Liver (tissue), 9 donors: ENCODE data around the gene CDK5RAP3. TPM values are rescaled to one million over a fixed set of nuclear protein-coding genes. Genes with fewer than 3 reads are reported as not detected.
A peak's percentile ranks its signal among the peaks of the same experiment; 100 is the strongest.

Experiments used
- DNase-seq: peaks from one replicate; pipeline ENCODE4 v3.0.0-alpha.2; 2017; ENCODE audit warnings: low spot score
- H3K27ac ChIP-seq, 2 donors: one replicate each; pipeline ENCODE4 v1.7.0; 2013; ENCODE audit warnings: inconsistent platforms in 2 of 2, low read length in 2 of 2, control low read depth in 1 of 2, low read depth in 1 of 2, mild to moderate bottlenecking in 1 of 2
- H3K27me3 ChIP-seq, 4 donors: one replicate each; pipeline versions ENCODE4 v1.6.1 to v1.7.0; 2013; ENCODE audit warnings: low read length in 3 of 4, inconsistent platforms in 1 of 4, mild to moderate bottlenecking in 1 of 4, moderate library complexity in 1 of 4; ENCODE audit not compliant: control insufficient read depth in 4 of 4, insufficient read depth in 4 of 4
- H3K36me3 ChIP-seq, 4 donors: one replicate each; pipeline versions ENCODE4 v1.6.1 to v1.7.0; 2013; ENCODE audit warnings: low read length in 3 of 4, mild to moderate bottlenecking in 3 of 4, low read depth in 1 of 4, moderate library complexity in 1 of 4; ENCODE audit not compliant: control insufficient read depth in 4 of 4, insufficient read depth in 3 of 4
- H3K4me1 ChIP-seq, 4 donors: one replicate each; pipeline versions ENCODE4 v1.6.1 to v1.7.0; 2013; ENCODE audit warnings: low read length in 3 of 4, mild to moderate bottlenecking in 3 of 4, moderate library complexity in 1 of 4; ENCODE audit not compliant: control insufficient read depth in 4 of 4, insufficient read depth in 4 of 4
- H3K4me3 ChIP-seq, 3 donors: one replicate each; pipeline versions ENCODE4 v1.6.1 to v1.7.0; 2013; ENCODE audit warnings: low read length in 3 of 3, control low read depth in 1 of 3, low read depth in 1 of 3, mild to moderate bottlenecking in 1 of 3
- H3K9ac ChIP-seq, 2 donors: one replicate each; pipeline ENCODE4 v1.7.0; 2013; ENCODE audit warnings: low read length in 2 of 2, mild to moderate bottlenecking in 2 of 2, moderate library complexity in 2 of 2, control low read depth in 1 of 2, low read depth in 1 of 2
- H3K9me3 ChIP-seq, 4 donors: one replicate each; pipeline versions ENCODE4 v1.6.1 to v1.7.0; 2013; ENCODE audit warnings: low read length in 3 of 4; ENCODE audit not compliant: control insufficient read depth in 4 of 4
- CTCF ChIP-seq: fragments of 150-350 bp; IDR thresholded peaks from 2 replicates; pipeline ENCODE4 v1.5.1; 2017; ENCODE audit warnings: improper control_type of control experiment, low read depth, low read length; ENCODE audit not compliant: missing input control
- FOXA1 ChIP-seq: IDR thresholded peaks from 2 replicates; pipeline ENCODE4 v1.6.1; 2016; ENCODE audit warnings: antibody characterized with exemption
- GABPA ChIP-seq, 2 donors: IDR thresholded peaks in 1 of 2; conservative IDR thresholded peaks in 1 of 2; 2 replicates each; pipeline ENCODE4 v1.6.1; 2016; ENCODE audit warnings: antibody characterized with exemption in 2 of 2, mild to moderate bottlenecking in 1 of 2, moderate library complexity in 1 of 2
- HNF4A ChIP-seq, 2 donors: conservative IDR thresholded peaks; 2 replicates each; pipeline ENCODE4 v1.6.1; 2016; ENCODE audit warnings: antibody characterized with exemption in 2 of 2, mild to moderate bottlenecking in 2 of 2
- HNF4G ChIP-seq: IDR thresholded peaks from 2 replicates; pipeline ENCODE4 v1.6.1; 2016; ENCODE audit warnings: antibody characterized with exemption
- NR2F2 ChIP-seq: IDR thresholded peaks from 2 replicates; pipeline ENCODE4 v1.6.1; 2016; ENCODE audit warnings: antibody characterized with exemption
- RAD21 ChIP-seq, 2 donors: IDR thresholded peaks; 2 replicates each; pipeline ENCODE4 v1.6.1; 2016; ENCODE audit warnings: antibody characterized with exemption in 2 of 2, mild to moderate bottlenecking in 2 of 2
- RXRA ChIP-seq, 2 donors: IDR thresholded peaks; 2 replicates each; pipeline ENCODE4 v1.6.1; 2017 to 2018; ENCODE audit warnings: antibody characterized with exemption in 2 of 2, mild to moderate bottlenecking in 1 of 2
- SP1 ChIP-seq: IDR thresholded peaks from 2 replicates; pipeline ENCODE4 v1.6.1; 2018; ENCODE audit warnings: antibody characterized with exemption, mild to moderate bottlenecking
- TAF1 ChIP-seq: conservative IDR thresholded peaks from 2 replicates; pipeline ENCODE4 v1.6.1; 2016; ENCODE audit warnings: antibody characterized with exemption, mild to moderate bottlenecking
- WGBS: extraction: QIAGEN DNeasy Blood & Tissue Kit; methylation state at CpG from one replicate; pipeline ENCODE4 v1.1.7; 2013; 5-methylcytosine and 5-hydroxymethylcytosine counted together
- polyA plus RNA-seq, 2 donors: library from polyadenylated mRNA; stranded (reverse) in 1 of 2; unstranded in 1 of 2; fragments of 200-250 nt in 1 of 2; fragments of >200 nt in 1 of 2; fragmentation: Nextera tagmentation in 1 of 2; extraction: Ambion mirVana in 1 of 2; gene quantifications; one replicate each; pipeline versions ENCODE4 v1.2.1 to v1.2.3, GENCODE V29; 2013 to 2015
- total RNA-seq, 2 donors: library from RNA; depleted of rRNA; stranded (reverse); fragments of >200 nt; gene quantifications; one replicate each; pipeline ENCODE4 v1.2.3, GENCODE V29; 2014
- TF ChIP-seq, protein P1 (sequence below): IDR thresholded peaks from 2 replicates; pipeline ENCODE4 v1.6.1; 2016; ENCODE audit warnings: antibody characterized with exemption
- TF ChIP-seq, protein P2 (sequence below): IDR thresholded peaks from 2 replicates; pipeline ENCODE4 v1.6.1; 2016; ENCODE audit warnings: antibody characterized with exemption
- donor health status: healthy.
- donor health status: healthy.
- donor health status: healthy.
- donor health status: healthy.
- donor health status: healthy.

CDK5RAP3 gene
- total and polyA plus RNA-seq, 4 donors, result 44.6 to 120 (median 74.7) TPM

- TF ChIP-seq, protein P1, sequence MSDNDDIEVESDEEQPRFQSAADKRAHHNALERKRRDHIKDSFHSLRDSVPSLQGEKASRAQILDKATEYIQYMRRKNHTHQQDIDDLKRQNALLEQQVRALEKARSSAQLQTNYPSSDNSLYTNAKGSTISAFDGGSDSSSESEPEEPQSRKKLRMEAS, result no peak
- TF ChIP-seq RXRA (IDR thresholded peaks at IDR 0.05) (peak in 1 of 2 donors; percentile 26), RAD21 (IDR thresholded peaks at IDR 0.05) (peak; percentile 97 to 98)
Measured at GRCh38 chr17:48025040-48025903, 54.4 kb downstream of the CDK5RAP3 start (continued).

DNA sequence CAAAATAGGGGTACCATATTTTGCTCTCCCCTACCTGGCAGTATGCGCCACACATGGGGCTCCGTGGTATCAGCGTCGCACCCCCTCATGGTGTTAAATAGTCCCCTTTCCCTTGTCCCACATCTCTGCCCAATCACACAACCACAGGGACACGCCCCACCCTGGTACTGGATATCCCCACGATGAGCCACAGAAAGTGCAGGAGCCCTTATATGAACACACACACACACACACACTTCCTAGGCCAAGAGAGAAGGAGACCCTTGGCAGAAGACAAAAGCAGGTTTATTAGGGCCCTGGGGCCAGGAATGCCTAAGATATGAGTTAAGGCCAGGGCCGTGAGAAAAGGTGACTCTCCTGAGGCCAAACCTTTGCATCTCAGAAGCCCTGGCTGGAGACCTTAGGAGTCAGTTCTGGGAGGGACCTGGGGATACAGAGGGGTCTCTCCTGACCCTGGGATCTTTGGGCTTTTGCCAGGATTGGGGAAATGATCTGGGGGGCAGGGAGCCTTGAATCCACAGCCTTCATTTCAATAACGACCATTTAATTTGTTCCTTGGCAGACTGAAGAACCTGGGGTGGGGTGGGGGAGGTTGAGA, 55.1 kb downstream of the CDK5RAP3 start:
- H3K4me3 ChIP-seq, result peak overlapping the region in 1 of 3 donors; percentile 79
- no peak overlapping the region for H3K9ac ChIP-seq
- H3K36me3 ChIP-seq, result peaks cover 0 to 1% (median 0%) of the 10 kb centered on the region in 4 donors
- peaks cover 10 to 35% (median 31%) of the 10 kb centered on the region in 4 donors for H3K4me1 ChIP-seq
- TF ChIP-seq GABPA (IDR thresholded peaks at IDR 0.05 in 1 of 2, conservative IDR thresholded peaks at IDR 0.05 in 1 of 2) (no peak), SP1 (no peak), FOXA1 (no peak), CTCF (no peak), RXRA (IDR thresholded peaks at IDR 0.05) (no peak), HNF4A (conservative IDR thresholded peaks at IDR 0.05) (no peak), NR2F2 (no peak), HNF4G (no peak)
- TF ChIP-seq, protein P1, result no peak
- TF ChIP-seq, protein P2, sequence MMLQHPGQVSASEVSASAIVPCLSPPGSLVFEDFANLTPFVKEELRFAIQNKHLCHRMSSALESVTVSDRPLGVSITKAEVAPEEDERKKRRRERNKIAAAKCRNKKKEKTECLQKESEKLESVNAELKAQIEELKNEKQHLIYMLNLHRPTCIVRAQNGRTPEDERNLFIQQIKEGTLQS, result no peak
- 43% methylated on average over 8 of the region's 8 CpGs for WGBS
- no peak overlapping the region for H3K27ac ChIP-seq
- no peaks in the 10 kb centered on the region for H3K27me3 ChIP-seq
- DNase-seq, result no peak
- H3K9me3 ChIP-seq, result no peaks in the 10 kb centered on the region

DNA sequence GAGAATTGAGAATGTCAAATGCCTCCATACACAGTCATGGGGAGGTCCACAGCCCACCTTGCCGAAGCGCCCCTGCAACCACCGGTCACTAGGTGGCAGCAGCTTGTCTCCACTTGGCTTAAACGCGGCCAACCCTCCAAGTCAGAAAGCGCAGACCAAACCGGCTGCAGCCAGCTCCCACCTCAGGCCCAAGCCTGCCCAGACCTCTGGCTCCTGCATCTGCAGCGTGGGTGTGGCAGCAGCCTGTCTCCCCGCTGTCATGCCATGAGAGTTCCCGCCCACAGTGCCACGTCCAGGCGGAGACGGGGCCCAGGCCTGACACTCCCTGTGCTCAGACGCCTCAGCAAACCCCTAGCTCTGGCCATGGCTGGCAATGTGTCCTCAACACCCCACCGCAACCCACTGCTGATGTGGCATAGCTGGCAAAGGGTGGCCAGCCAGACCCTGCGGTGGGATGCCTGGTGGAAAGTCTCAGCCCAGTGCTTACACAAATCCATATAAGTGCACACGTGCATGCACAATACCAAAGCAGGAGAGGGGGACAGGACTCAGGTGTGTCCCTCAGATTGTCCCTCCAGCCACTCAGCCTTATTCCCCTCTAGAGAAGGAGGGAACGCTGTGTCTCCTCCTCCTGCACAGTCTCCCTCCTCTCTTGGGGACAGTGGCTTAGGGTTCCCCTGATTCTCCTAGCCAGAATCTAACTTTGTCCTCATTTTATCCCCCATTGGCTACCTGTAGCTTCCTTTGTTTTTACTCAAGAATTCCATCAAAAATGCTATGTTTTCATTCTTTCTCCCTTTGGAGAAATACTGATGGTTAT, 55.8 kb downstream of the CDK5RAP3 start:
- Histone ChIP-seq H3K4me3 (no peak overlapping the region), H3K9me3 (no peaks in the 10 kb centered on the region), H3K9ac (no peak overlapping the region), H3K27ac (no peak overlapping the region), H3K36me3 (peaks cover 0 to 1% (median 0%) of the 10 kb centered on the region in 4 donors), H3K27me3 (no peaks in the 10 kb centered on the region), H3K4me1 (peaks cover 10 to 35% (median 31%) of the 10 kb centered on the region in 4 donors)
- TF ChIP-seq TAF1 (no peak), RAD21 (IDR thresholded peaks at IDR 0.05) (peak; percentile 87 to 93), CTCF (peak; percentile 81), RXRA (IDR thresholded peaks at IDR 0.05) (peak in 1 of 2 donors; percentile 6)
- 26% methylated on average over 18 of the region's 18 CpGs for WGBS
- peak; percentile 81 for DNase-seq
